GM10266 (cell line): ENCODE results near the gene ACSS2.

Experiments
- DNase-seq: peaks from one replicate; pipeline ENCODE4 v3.0.0; 2012; ENCODE audit errors: extremely low spot score
- TF ChIP-seq, protein P1 (sequence below): IDR thresholded peaks from 2 replicates; pipeline ENCODE4 v1.5.1; 2012; ENCODE audit warnings: mild to moderate bottlenecking, low read depth; ENCODE audit not compliant: control insufficient read depth, insufficient read depth; ENCODE audit errors: missing control alignments

ACSS2 gene

DNA sequence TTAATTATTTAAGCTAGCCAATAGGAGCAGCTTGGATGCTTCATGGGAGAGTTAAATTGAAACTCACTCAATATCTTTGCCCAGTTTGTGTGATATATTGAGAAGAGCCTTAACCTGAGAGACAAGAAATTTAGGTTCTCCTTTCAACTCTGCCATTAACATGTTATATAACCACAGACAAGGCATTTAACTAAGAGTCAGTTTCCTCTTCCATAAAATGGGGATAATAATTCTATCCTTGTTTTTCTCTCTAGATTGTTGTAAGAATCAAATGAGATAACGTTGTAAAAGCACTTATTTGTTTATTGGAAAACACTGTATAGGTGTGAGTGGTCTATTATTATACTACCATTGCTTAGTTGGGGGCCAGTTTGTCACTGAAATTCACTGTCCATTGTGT lies 7.8 kb downstream of the ACSS2 start:
- TF ChIP-seq, protein P1, sequence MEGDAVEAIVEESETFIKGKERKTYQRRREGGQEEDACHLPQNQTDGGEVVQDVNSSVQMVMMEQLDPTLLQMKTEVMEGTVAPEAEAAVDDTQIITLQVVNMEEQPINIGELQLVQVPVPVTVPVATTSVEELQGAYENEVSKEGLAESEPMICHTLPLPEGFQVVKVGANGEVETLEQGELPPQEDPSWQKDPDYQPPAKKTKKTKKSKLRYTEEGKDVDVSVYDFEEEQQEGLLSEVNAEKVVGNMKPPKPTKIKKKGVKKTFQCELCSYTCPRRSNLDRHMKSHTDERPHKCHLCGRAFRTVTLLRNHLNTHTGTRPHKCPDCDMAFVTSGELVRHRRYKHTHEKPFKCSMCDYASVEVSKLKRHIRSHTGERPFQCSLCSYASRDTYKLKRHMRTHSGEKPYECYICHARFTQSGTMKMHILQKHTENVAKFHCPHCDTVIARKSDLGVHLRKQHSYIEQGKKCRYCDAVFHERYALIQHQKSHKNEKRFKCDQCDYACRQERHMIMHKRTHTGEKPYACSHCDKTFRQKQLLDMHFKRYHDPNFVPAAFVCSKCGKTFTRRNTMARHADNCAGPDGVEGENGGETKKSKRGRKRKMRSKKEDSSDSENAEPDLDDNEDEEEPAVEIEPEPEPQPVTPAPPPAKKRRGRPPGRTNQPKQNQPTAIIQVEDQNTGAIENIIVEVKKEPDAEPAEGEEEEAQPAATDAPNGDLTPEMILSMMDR: no peak
- no peak for DNase-seq

DNA sequence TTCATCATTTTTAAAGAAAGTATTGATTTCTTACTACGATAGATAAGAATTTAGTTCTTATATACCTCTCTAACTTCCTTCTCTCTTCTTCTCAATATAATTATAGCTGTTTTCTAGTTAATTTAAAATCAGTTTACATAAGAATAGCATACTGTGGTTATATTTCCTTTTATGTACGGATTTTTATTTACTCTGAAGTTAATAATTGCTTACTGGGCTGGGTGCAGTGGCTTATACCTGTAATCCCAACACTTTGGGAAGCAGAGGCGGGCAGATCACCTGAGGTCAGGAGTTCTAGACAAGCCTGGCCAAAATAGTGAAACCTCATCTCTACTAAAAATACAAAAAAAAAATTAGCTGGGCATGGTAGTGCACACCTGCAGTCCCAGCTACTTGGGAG lies 9.7 kb downstream of the ACSS2 start:
- DNase-seq: no peak
- TF ChIP-seq, protein P1: no peak

DNA sequence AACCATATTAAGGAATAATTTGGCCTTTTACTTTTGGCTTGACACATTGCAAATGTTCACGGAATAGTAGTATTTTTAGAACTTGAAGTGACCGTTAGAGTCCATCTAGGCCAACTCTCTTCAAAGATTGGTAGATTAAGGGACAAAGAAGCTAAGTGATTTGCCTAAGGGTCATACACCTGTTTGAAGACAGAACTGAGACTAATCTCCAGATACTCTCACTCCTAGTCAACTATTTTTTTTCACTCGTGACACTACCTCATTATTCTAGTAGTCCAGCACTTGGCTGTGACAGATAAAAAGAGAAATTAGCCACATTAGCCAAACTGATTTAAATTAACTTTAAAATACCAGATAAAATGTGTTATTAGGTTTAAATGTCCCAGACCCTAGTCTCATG lies 10.6 kb downstream of the ACSS2 start:
- DNase-seq: no peak
- TF ChIP-seq, protein P1: no peak

DNA sequence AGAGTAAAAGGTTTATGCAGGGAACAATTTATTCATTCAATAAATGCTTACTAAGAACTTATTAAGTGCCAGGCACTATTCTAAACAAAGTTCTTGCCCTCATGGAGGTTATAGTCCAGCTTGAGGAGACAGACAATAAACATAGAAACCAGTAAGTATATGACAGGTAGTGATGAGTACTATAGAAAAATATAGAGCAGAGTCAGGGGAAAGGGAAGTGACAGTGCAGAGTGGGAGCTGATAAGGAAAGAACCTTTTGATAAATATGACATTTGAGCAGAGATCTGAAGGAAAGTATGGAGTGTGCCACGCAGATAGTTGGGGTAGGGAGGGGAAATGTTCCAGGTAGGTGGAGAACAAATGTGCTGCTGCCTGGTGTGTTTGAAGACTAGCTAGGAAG lies 12.1 kb downstream of the ACSS2 start:
- DNase-seq: no peak
- TF ChIP-seq, protein P1: no peak

DNA sequence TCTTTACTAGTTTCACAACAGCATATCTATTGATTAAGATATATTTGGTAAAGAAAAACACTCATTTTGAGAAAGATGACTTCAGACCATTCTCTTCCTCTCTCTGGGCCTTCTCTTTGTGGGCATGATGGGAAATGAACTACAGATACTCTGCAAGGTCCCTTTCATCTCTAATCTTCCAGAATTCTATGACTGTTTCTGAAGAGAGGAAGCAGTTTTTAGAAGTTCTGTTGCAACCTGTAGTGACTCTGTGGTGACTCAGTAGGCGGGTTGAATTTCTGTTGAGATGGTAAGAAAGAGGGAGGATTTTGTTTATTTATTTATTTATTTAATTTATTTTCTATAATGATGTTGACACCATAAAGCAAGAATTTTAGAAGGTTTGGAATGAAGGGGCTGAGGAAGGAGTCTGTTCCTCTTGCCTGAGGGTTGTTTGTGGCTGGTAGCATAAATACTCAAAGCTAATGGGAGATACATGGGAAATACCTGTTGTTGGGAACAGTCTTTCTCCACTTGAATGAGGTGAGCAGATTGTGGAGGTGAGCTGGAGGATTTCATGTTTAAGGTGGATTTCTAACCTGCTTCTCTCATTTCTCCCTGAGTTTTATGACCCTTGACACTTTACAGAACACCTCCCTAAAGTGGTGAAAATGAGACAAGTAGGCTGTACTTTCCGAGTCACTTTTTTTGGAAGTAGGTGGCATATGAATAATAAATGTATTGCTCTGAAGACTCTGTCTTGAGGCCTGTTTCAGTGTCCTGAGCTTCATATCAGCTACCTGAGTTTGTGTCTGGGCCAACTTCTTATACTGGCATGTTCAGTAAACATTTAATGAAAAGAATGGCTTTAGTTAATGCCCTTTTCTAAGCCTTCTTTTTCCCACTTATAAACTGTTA lies 15.0 kb downstream of the ACSS2 start:
- peak; percentile 37 for DNase-seq
- TF ChIP-seq, protein P1: no peak

DNA sequence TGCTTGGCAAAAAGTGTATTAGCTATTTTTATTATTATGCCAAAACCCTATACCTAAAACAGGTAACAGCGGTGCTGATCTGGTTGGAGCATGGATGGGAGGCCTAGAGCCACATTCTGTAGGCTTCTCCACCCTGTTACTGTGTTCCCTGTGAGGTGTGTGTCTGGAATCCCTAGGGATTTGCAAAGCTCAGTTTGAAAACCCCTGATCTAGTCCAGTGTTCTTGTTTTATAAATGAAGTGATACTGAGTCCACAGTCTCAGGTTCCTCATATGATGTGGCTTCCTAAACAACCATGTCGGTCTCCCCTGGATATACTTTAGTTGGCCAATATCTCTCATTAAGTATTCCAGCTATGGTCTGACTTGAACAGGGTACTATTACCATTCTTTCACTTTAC lies 16.3 kb downstream of the ACSS2 start:
- TF ChIP-seq, protein P1: no peak
- DNase-seq: no peak

DNA sequence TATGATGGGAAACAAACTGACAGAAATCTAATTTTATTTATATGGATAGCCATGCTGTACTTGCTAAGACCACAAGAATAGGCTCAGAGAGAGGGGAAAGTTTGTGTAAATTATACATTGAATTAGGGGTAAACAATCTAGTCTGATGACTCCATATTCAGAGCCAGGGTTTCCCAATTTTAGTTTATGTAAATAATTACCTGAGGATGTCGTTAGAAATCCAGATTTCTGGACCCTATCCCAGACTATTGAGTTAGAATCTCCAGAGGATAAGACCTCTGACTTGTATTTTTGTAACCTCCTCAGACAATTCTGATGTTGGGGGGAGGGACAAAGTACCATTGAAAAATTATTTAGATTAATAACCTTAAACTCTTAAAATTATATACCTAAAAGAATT lies 18.3 kb downstream of the ACSS2 start:
- no peak for DNase-seq
- TF ChIP-seq, protein P1: no peak
